ENCODE results near the gene AP4E1.
"Not testable (repeated sequence)": the region's sequence is repeated elsewhere in the genome, so short reads cannot be mapped to it uniquely, and the experiment has no call there.

The AP4E1 gene

DNA sequence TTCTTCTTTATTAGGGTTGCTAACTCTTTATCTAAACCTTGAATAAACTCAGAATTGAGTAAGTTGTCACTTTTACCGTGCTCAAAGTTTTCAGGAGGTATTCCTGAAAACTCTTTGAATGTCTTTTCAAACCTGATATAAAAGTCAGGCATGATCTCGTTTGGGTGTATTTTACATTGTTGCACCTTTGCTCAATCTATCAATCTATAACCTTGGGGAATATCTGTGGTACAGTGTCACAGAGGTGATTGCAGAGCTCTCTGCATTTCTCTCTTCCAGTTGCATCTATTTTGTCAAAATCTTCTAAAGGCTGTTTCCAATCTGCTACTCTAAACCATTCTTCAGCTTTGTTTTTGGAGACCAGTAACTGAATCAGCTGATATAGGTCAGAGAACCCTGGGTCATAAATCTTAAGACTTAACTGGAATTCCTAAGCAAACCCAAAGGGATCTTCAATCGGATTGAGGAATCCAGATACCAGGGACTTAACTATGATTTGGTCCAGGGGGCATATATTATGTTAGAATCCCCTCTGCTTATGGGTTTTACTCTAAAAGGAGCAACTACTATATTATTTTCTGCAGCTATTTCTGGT lies 35.6 kb upstream of the AP4E1 start:
- Histone ChIP-seq H3K27ac (replicated peaks) (no peak overlapping the region), H3K27me3 (ENCODE audit: insufficient read depth, poor library complexity, severe bottlenecking) (no peaks in the 10 kb centered on the region), H3K4me3 (replicated peaks; ENCODE audit: insufficient read depth, low read length) (no peak overlapping the region)
- TF ChIP-seq POLR2AphosphoS5 (IDR thresholded peaks at IDR 0.05; ENCODE audit: low read depth) = no peak
- TF ChIP-seq, protein P1, sequence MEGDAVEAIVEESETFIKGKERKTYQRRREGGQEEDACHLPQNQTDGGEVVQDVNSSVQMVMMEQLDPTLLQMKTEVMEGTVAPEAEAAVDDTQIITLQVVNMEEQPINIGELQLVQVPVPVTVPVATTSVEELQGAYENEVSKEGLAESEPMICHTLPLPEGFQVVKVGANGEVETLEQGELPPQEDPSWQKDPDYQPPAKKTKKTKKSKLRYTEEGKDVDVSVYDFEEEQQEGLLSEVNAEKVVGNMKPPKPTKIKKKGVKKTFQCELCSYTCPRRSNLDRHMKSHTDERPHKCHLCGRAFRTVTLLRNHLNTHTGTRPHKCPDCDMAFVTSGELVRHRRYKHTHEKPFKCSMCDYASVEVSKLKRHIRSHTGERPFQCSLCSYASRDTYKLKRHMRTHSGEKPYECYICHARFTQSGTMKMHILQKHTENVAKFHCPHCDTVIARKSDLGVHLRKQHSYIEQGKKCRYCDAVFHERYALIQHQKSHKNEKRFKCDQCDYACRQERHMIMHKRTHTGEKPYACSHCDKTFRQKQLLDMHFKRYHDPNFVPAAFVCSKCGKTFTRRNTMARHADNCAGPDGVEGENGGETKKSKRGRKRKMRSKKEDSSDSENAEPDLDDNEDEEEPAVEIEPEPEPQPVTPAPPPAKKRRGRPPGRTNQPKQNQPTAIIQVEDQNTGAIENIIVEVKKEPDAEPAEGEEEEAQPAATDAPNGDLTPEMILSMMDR (IDR thresholded peaks at IDR 0.05; ENCODE audit: insufficient read depth, low read length) = no peak
- no peak for TF ChIP-seq GABPA (IDR thresholded peaks at IDR 0.05; ENCODE audit: low read depth)
- TF ChIP-seq, protein P2, sequence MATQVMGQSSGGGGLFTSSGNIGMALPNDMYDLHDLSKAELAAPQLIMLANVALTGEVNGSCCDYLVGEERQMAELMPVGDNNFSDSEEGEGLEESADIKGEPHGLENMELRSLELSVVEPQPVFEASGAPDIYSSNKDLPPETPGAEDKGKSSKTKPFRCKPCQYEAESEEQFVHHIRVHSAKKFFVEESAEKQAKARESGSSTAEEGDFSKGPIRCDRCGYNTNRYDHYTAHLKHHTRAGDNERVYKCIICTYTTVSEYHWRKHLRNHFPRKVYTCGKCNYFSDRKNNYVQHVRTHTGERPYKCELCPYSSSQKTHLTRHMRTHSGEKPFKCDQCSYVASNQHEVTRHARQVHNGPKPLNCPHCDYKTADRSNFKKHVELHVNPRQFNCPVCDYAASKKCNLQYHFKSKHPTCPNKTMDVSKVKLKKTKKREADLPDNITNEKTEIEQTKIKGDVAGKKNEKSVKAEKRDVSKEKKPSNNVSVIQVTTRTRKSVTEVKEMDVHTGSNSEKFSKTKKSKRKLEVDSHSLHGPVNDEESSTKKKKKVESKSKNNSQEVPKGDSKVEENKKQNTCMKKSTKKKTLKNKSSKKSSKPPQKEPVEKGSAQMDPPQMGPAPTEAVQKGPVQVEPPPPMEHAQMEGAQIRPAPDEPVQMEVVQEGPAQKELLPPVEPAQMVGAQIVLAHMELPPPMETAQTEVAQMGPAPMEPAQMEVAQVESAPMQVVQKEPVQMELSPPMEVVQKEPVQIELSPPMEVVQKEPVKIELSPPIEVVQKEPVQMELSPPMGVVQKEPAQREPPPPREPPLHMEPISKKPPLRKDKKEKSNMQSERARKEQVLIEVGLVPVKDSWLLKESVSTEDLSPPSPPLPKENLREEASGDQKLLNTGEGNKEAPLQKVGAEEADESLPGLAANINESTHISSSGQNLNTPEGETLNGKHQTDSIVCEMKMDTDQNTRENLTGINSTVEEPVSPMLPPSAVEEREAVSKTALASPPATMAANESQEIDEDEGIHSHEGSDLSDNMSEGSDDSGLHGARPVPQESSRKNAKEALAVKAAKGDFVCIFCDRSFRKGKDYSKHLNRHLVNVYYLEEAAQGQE (IDR thresholded peaks at IDR 0.05; ENCODE audit: insufficient replicate concordance, low read depth) = no peak
- TF ChIP-seq SPI1 (IDR thresholded peaks at IDR 0.05; ENCODE audit: borderline replicate concordance, low read depth) = no peak
- no peak for DNase-seq (ENCODE audit: low read depth in 1 of 2, low spot score in 1 of 2)

DNA sequence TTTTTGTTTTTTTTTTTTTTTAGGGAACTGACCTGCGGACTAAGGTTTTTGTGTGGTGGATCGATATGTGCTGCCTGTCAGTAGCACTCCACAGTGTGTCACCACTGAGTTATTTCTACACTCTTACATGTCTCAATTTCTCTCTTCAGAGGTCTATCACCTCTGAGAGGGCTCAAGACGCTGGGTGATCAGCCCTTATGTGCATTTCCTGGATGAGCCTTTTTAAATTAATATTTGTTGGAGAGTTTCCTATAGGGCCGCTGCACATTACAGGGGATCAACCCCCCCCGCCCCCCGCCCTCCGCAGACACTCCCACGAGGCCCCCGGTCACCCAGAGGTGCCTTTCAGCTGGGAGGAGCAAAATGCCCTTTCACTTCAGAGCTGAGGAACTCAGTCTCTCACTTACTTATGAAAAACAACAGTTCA lies 34.5 kb upstream of the AP4E1 start:
- Histone ChIP-seq H3K27ac (replicated peaks) (peak overlapping the region; percentile 60), H3K4me3 (replicated peaks; ENCODE audit: insufficient read depth, low read length) (peak overlapping the region; percentile 14), H3K27me3 (ENCODE audit: insufficient read depth, poor library complexity, severe bottlenecking) (no peaks in the 10 kb centered on the region)
- TF ChIP-seq, protein P1 (IDR thresholded peaks at IDR 0.05; ENCODE audit: insufficient read depth, low read length) = no peak
- TF ChIP-seq SPI1 (IDR thresholded peaks at IDR 0.05; ENCODE audit: borderline replicate concordance, low read depth) (no peak; the same call in 1 of the 2 replicates), GABPA (IDR thresholded peaks at IDR 0.05; ENCODE audit: low read depth) (no peak), POLR2AphosphoS5 (IDR thresholded peaks at IDR 0.05; ENCODE audit: low read depth) (no peak)
- TF ChIP-seq, protein P2 (IDR thresholded peaks at IDR 0.05; ENCODE audit: insufficient replicate concordance, low read depth) = no peak
- peak in 1 of 2 experiments; percentile 62 for DNase-seq (ENCODE audit: low read depth in 1 of 2, low spot score in 1 of 2)

DNA sequence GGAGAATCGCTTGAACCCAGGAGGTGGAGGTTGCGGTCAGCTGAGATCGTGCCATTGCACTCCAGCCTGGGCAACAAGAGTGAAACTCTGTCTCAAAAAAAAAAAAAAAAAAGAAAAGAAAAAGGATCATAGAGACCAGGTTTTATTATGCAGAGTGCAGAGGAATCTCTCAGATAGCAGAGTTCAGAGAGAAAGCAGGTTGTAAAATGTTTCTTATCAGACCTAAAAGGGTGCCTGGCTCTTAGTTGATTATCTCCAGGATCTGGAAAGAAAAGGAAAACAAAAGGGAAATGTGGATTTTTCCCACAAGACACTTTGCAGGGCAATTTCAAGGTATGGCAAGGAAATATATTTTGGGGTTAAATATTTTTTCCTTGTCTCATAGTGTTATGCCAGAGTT lies 33.2 kb upstream of the AP4E1 start:
- not testable (repeated sequence) for DNase-seq (ENCODE audit: low read depth in 1 of 2, low spot score in 1 of 2); H3K27ac ChIP-seq (replicated peaks); H3K4me3 ChIP-seq (replicated peaks; ENCODE audit: insufficient read depth, low read length); H3K27me3 ChIP-seq (ENCODE audit: insufficient read depth, poor library complexity, severe bottlenecking)

- H3K27me3 ChIP-seq (ENCODE audit: insufficient read depth, poor library complexity, severe bottlenecking) = no peaks in the 10 kb centered on the region
- H3K27ac ChIP-seq (replicated peaks) = peak overlapping the region; percentile 51
- H3K4me3 ChIP-seq (replicated peaks; ENCODE audit: insufficient read depth, low read length) = peak overlapping the region; percentile 29
- no peak for TF ChIP-seq GABPA (IDR thresholded peaks at IDR 0.05; ENCODE audit: low read depth)
- TF ChIP-seq SPI1 (IDR thresholded peaks at IDR 0.05; ENCODE audit: borderline replicate concordance, low read depth) = no peak
- no peak for TF ChIP-seq POLR2AphosphoS5 (IDR thresholded peaks at IDR 0.05; ENCODE audit: low read depth)
- TF ChIP-seq, protein P1 (IDR thresholded peaks at IDR 0.05; ENCODE audit: insufficient read depth, low read length) = no peak
- TF ChIP-seq, protein P2 (IDR thresholded peaks at IDR 0.05; ENCODE audit: insufficient replicate concordance, low read depth) = no peak
- no peak for DNase-seq (ENCODE audit: low read depth in 1 of 2, low spot score in 1 of 2)
Observed at GRCh38 chr15:50876260-50876988, 32.1 kb upstream of the AP4E1 start.
